Stomach (tissue), 4 donors: Measurements from ENCODE around the gene MYCBP2.

Experiments
- CTCF ChIP-seq, 7 experiments: fragments of 450-650 bp in 4 of 7; fragments of 200-600 bp in 3 of 7; sonication (generic) in 3 of 7; IDR thresholded peaks; one replicate each; pipeline ENCODE4 v1.5.1; 2016 to 2019; ENCODE audit warnings: antibody characterized with exemption in 7 of 7, control low read depth in 2 of 7, mild to moderate bottlenecking in 1 of 7
- EP300 ChIP-seq: sonication (generic); formaldehyde crosslinking; IDR thresholded peaks from one replicate; pipeline ENCODE4 v1.6.1; 2017; ENCODE audit warnings: antibody characterized with exemption

GRCh38 chr13:77031656-77032243 lies 295.1 kb downstream of the MYCBP2 start:
- TF ChIP-seq CTCF (IDR thresholded peaks at IDR 0.05) (no peak), EP300 (no peak)
